ENCODE results near the gene EZR.

Gene EZR

GRCh38 chr6:158778005-158778527 is 41.1 kb downstream of the EZR start:
- no peak for DNase-seq
- no peak for TF ChIP-seq GATA1 (IDR thresholded peaks at IDR 0.05; ENCODE audit: low read depth, low read length)
- TF ChIP-seq POLR2A (IDR thresholded peaks at IDR 0.05; ENCODE audit: low read length): no peak

DNA sequence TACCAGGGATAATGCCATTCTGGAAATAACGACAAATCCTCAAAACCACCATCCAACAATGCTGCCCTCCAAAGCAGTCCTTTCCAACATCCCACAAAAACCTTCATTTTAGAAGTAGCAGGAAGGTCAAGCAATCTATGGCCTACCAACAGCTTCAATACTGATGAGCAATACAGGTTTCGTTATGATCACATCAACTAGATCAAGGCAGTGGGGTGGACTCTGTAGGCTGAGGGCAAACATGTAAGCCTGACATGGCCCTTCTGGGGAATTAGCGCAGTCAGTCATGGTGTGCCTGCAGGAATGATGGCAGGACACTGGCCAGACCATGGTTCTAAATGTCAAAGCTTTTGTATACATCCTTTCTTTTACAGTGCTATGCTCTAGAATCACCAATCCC is 41.7 kb downstream of the EZR start:
- DNase-seq: no peak
- TF ChIP-seq GATA1 (IDR thresholded peaks at IDR 0.05; ENCODE audit: low read depth, low read length) (no peak), POLR2A (IDR thresholded peaks at IDR 0.05; ENCODE audit: low read length) (no peak)

DNA sequence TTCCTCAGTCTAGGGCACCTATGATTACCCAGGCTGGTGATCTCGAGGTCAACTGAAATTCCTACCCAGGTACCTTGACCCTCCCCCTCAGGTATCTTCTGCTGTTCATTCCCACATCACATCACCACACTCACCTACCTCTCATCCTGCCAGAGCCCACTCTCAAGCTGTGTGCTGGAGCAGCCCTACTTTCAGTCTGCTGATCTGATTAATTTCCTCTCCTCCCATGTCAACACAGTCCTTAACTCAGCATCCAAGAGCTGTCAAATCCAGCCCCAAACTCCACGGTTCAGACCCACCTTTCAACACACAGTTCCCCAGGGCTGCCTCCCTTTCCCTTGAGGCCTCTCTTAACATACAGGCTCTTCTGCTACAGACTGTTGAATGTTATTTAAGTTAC is 42.4 kb downstream of the EZR start:
- TF ChIP-seq POLR2A (IDR thresholded peaks at IDR 0.05; ENCODE audit: low read length) (no peak), GATA1 (IDR thresholded peaks at IDR 0.05; ENCODE audit: low read depth, low read length) (no peak)
- no peak for DNase-seq

DNA sequence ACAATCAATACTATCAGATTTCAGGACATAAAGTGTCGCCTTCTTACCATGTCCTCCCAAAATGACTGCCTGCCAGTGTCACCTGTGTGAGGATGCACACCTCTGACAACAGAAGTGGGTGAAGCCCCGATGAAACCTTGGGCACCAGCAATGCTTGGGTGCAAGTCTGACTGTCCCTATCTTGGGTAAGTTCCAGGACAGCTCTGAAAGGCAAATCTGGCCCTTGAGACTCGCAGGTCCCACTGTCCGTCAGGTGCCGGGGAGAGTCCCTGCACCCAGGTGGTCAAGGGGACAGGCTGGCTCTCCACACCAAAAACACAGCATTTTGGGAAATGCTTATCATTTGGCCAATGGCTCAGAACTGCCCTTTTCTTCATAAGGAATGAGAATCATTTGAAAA is 43.3 kb downstream of the EZR start:
- no peak for DNase-seq
- no peak for TF ChIP-seq GATA1 (IDR thresholded peaks at IDR 0.05; ENCODE audit: low read depth, low read length)
- no peak for TF ChIP-seq POLR2A (IDR thresholded peaks at IDR 0.05; ENCODE audit: low read length)

GRCh38 chr6:158774717-158775449 is 44.3 kb downstream of the EZR start:
- no peak for DNase-seq
- TF ChIP-seq POLR2A (IDR thresholded peaks at IDR 0.05; ENCODE audit: low read length) (no peak), GATA1 (IDR thresholded peaks at IDR 0.05; ENCODE audit: low read depth, low read length) (no peak)

GRCh38 chr6:158773581-158774449 is 45.4 kb downstream of the EZR start:
- no peak for DNase-seq

DNA sequence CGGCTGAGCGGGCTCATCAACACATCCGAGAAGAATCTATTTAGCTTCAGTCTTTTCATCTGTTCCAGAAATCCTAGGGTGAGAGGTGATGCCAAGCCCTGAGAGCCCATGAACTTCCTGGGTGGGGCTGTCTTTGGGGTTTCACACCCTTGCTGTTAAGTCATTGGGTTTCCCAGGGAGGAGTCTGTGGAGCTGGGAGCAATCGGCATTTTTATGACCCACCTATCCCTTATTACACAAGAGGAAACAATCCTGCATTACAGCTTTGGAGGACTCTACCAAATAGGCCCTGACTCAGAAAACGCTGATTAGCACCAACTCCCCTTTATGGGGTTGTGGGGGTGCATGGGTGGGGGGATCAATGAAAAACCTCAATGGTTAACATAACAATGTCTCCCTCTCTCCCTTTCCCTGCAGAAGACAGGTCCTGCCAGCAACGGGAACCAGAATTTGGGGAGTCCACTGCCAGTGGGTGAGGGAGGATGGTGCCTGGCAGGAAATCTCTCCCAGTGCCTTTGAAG is 46.3 kb downstream of the EZR start:
- no peak for DNase-seq
- TF ChIP-seq GATA1 (IDR thresholded peaks at IDR 0.05; ENCODE audit: low read depth, low read length) (no peak), POLR2A (IDR thresholded peaks at IDR 0.05; ENCODE audit: low read length) (no peak)

More at GRCh38 chr6:158773581-158774449, 45.4 kb downstream of the EZR start:
- TF ChIP-seq POLR2A (IDR thresholded peaks at IDR 0.05; ENCODE audit: low read length) (no peak), GATA1 (IDR thresholded peaks at IDR 0.05; ENCODE audit: low read depth, low read length) (no peak)

- DNase-seq: no peak
- TF ChIP-seq POLR2A (IDR thresholded peaks at IDR 0.05; ENCODE audit: low read length): no peak
- TF ChIP-seq GATA1 (IDR thresholded peaks at IDR 0.05; ENCODE audit: low read depth, low read length): no peak
Measured at GRCh38 chr6:158772172-158772571, 47.0 kb downstream of the EZR start.

GRCh38 chr6:158771399-158772152 is 47.6 kb downstream of the EZR start:
- DNase-seq: no peak
- TF ChIP-seq POLR2A (IDR thresholded peaks at IDR 0.05; ENCODE audit: low read length) (no peak), GATA1 (IDR thresholded peaks at IDR 0.05; ENCODE audit: low read depth, low read length) (no peak)

- no peak for DNase-seq
- no peak for TF ChIP-seq GATA1 (IDR thresholded peaks at IDR 0.05; ENCODE audit: low read depth, low read length)
- TF ChIP-seq POLR2A (IDR thresholded peaks at IDR 0.05; ENCODE audit: low read length): no peak
Measured at GRCh38 chr6:158770533-158771330, 48.4 kb downstream of the EZR start.

GRCh38 chr6:158769771-158770432 is 49.3 kb downstream of the EZR start:
- TF ChIP-seq POLR2A (IDR thresholded peaks at IDR 0.05; ENCODE audit: low read length) (no peak), GATA1 (IDR thresholded peaks at IDR 0.05; ENCODE audit: low read depth, low read length) (no peak)
- no peak for DNase-seq

DNA sequence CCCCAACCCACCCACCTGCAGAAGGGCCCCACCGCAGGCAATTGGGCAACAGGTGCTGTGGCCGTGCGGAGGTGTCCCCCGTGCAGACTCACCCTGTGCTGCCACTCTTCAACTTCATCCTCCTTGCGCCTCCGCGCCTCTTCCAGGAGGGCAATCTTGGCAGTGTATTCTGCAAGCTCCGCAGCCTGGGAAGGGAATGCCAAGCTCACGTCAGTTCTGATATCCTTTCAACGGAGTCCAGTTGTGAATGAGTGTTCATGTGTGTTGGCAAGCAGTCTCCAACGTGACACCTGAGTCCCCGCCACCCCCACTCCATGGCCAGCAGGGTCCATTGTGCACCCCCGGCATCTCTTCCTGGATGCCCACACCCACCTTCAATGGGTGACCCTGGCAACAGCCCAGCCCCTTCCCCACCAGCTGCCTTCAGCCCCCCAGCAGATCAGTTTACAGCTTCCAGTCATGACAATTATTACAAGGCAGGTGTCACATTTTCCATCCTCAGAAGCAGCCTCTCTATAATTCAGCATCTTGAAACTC is 49.9 kb downstream of the EZR start:
- TF ChIP-seq GATA1 (IDR thresholded peaks at IDR 0.05; ENCODE audit: low read depth, low read length): no peak
- TF ChIP-seq POLR2A (IDR thresholded peaks at IDR 0.05; ENCODE audit: low read length): no peak
- no peak for DNase-seq
